ENCODE data around the gene PMF1.
A peak's percentile ranks its signal among the peaks of the same experiment; 100 is the strongest.

Gene PMF1

DNA sequence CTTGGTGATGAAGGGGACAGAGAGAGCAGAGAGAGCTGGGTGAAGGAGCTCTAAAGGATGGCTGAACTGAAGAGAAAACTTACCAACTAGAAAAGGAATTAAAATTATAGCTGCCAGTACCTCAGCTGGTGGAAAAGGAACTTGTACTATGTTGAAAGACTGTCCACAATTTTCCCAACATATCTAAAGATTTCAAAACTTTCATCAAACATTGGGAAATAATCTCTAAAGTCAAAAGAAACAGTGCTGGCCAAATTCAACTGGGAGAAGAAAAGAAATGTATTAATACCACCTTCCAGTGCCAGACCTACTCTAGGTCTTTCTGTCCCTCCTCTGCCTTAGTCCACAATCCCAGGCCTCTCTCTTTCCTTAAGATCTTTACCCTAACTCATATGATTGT, 63.7 kb downstream of the PMF1 start:
- no peak for DNase-seq

DNA sequence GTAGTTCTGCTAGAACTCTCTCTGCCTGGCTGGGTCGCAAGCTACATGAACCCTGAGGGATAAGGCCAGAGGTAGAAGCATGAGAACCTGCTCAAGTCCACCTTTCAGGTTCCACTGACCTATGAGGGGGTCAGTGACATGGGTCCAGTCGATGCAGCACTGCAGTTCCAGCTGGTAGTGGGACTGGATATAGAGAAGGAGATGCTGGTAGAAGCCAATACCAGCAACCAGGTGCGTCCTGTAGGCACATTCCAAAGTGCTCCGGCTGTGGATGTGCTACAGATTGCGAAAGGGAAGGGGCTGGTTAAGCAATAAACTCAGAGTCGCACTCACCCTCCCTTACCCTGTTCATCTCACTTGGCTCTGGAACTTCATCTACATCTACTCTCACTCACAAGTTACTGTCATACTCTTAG, 64.2 kb downstream of the PMF1 start:
- no peak for DNase-seq

DNA sequence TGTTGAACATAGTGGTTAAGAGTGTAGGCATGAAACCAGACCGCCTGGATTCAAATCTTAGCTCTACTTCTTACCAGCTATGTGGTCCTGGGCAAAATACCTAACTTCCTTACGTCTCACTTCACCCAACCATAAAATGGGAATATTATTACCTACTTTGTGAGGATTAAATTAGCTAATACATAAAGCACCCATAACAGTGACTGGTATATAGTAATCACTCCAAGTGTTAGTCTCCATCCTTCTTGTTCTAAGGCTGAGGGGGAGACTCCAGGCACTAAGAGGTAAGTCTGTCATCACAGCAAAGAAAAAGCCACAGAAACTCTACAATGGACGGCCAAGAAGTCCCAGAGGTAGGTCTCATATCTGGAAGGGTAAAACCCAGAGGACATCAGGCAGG, 67.0 kb downstream of the PMF1 start:
- no peak for DNase-seq

DNA sequence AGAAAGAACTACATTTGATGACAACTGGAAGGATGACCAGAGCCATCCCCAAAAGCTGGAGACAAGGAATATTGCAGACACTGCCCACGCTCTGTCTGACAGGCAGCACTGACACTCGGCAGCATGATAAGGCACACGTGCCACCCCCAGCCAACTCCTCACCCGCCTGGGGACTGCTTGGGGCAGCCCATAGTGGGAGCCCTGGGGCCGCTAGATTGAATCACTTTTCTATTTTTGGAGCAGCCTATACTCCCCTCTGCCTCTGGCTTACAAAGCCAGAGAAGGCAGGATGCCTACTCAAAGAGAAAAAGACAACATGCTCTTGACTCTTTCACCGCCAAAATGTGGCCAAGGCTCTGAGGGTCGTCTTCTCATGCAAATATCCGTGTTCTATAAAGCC, 68.5 kb downstream of the PMF1 start:
- DNase-seq = peak; percentile 27

DNA sequence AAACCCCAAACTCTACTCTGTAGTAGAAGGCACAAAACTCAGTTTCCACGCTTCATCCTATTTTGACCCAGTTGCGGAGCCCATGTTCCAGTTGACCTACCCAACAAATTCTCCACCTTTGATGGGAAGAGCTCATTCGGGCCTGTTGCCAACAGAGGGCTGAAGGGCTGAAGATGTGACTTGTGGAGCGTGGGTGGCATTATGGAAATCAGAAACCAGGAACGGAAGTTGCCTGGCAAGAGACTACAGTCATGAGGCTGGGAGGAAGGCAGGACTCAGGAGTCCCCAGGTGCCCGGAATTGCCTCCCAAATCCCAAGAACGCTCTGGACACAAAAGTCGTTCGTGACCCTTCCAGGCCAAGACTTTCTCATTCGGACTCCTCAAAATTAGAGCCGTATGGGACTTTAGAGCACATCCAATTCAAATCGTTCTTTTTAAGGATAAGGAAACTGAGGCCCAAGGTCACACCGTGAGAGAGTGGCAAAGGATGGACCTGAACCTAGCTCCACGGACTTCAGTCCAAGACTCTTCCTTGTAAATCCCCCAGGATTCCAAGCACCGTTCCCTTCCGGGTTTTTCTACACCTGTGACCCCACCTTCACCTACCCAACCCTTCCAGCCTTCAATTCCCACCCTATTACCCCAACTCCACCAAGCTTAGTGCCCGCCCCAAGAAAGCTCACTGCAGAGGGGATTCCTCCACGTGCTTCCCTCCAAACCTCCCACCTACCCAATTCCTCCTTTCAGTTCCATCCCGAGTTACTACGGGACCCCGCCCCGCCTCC, 69.1 kb downstream of the PMF1 start:
- DNase-seq = peak; percentile 9

DNA sequence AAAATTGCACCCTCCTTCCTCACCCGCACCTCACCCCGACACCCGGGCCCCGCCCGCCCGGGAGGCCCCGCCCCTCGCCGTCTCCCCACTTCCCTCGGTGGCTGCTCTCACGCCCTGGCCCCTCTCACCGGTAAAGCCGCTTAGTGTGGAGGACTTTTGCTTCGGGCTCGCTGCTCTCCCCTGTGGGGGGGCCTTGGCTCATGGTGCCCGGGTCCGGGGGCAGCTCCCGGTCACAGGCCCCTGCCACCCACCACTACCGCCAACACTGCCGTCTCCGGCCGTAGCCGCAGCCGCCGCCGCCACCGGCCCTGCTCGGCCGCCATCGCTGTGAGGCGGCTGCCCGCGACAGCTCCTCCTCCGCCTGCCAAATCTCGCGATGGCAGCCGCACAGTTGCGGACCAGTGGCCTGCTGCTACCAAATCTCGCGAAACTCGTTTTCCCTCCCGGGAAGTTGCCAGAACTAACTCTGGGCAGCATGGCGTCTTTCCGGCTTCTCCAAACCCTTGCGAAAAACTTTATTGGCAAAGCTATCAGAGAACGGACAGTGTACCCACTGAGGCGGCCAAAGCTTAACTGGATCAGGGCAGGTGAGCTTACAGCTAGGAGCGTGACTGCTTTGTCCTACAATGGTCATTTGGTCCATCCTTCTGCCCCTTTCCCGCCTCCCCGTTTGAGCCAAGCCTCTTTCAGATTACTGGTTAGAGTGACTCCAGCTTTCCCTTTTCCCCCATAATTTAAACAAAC, 69.8 kb downstream of the PMF1 start, which contains the start of gene SMG5:
Gene SMG5 (minus strand): TSS at position 347 of the 744 bp plus-strand sequence. CDS start 145 bp downstream, at position 202.
- DNase-seq = peak; percentile 98

DNA sequence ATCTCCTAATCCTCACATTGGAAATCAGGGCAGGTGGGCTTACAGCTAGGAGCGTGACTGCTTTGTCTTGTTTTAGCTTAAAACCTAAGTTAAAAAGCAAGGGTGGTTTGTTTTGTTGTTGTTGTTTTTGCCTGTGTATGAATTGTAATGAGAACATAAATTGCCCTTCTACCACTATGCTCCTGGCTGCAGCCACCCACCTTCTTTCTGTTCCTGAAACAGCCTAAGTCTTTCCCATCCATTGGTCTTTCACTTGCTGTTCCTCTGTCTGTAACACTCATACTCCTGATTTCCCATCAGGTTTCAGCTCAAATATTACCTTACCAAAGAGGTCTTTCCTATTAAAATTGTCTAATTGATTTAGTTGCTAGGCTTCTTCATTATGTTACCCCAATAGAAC, 70.7 kb downstream of the PMF1 start:
- DNase-seq = no peak

DNA sequence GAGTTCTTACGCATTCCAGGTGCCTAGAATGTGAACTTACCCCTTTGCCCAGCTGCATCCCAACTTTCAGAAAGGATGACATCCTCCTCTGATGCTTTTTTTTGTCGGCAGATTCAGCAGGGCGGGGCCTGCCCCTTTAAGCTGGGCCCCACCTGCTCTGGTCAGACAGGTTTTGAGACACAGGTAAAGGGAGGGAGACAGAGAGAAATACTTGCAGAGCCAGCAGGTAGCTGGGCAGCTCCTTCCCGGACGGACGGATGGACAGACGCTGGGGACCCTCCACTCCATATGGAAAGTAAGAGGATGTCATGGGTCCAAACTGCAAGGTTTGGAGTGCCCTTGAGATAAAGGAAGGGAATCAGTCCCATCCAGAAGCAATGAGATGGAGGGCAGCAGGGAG, 71.3 kb downstream of the PMF1 start, which contains the start of gene TMEM79:
Gene TMEM79 (plus strand): TSS at position 214 of the 400 bp plus-strand sequence. CDS start 902 bp downstream, outside the sequence.
- DNase-seq = no peak

DNA sequence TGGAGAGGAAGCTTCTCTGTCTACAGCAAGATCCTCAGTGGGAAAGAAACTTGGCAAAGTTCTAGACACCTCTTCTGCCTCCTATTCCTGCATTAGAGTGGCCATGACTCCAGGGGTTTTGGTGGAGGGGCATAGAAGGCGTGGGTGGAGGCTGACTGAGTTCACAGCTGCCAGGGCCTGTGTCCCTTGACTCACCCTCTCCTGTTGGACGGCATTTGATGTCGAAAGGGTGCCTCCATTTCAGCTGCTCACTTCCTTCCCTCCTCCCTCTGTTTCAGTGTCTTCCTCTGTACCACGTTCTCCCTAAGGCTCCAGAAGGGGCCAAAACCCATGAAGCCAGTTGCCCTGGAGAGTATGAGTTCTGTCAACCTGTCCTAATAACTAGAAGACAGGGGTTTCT, 72.0 kb downstream of the PMF1 start:
- DNase-seq = no peak

DNA sequence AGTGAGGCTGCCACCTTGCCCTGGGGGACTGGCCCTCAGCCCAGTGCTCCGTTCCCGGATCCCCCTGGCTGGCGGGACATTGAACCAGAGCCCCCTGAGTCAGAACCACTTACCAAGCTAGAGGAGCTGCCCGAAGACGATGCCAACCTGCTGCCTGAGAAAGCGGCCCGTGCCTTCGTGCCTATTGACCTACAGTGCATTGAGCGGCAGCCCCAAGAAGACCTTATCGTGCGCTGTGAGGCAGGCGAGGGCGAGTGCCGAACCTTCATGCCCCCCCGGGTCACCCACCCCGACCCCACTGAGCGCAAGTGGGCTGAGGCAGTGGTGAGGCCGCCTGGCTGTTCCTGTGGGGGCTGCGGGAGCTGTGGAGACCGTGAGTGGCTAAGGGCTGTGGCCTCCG, 72.6 kb downstream of the PMF1 start:
- DNase-seq = no peak

DNA sequence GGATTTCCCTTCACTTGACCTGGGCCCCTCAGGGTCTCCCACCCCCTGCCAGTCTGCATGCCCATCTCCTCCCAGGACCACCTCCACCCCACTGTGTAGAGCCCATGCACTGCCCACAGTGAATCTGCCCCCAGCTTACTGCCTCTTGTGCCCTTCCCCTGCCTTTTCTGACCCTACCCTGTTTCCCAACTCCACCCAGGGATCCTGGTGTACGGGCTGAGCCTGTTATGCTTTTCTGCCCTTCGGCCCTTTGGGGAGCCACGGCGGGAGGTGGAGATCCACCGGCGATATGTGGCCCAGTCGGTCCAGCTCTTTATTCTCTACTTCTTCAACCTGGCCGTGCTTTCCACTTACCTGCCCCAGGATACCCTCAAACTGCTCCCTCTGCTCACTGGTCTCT, 73.3 kb downstream of the PMF1 start:
- no peak for DNase-seq

Measured in CD4-positive, alpha-beta T cell treated with Interleukin-12 subunit alpha and Interleukin-12 subunit beta, for 1 hour (primary cell).